ENCODE data around the gene POLG.

The POLG gene

GRCh38 chr15:89370978-89371227 lies 36.3 kb upstream of the POLG start:
- no peak for DNase-seq (ENCODE audit: low read depth, low spot score)
- ChIA-PET POLR2A (no interaction called here), CTCF (interaction anchor here (0.9 kb wide), 1 partner anchor 61 kb away, joined by 3 read pairs; no protein-coding TSS in a partner anchor)
- TF ChIP-seq CTCF (IDR thresholded peaks at IDR 0.05; ENCODE audit: insufficient read depth, low read length, missing control alignments): no peak
- no peak overlapping the region for H3K4me3 ChIP-seq (ENCODE audit: low read depth, low read length)

GRCh38 chr15:89370120-89370977 lies 35.7 kb upstream of the POLG start:
- H3K4me3 ChIP-seq (ENCODE audit: low read depth, low read length): no peak overlapping the region
- CTCF ChIA-PET: interaction anchor here (2.9 kb wide), 1 partner anchor 11 kb away, joined by 39 read pairs; no protein-coding TSS in a partner anchor
- POLR2A ChIA-PET: no interaction called here
- DNase-seq (ENCODE audit: low read depth, low spot score): no peak
- no peak for TF ChIP-seq CTCF (IDR thresholded peaks at IDR 0.05; ENCODE audit: insufficient read depth, low read length, missing control alignments)

- ChIA-PET CTCF (interaction anchor here (0.9 to 2.9 kb wide), 2 partner anchors 10 to 15 kb away, joined by 3 to 39 read pairs; no protein-coding TSS in a partner anchor), POLR2A (no interaction called here)
- no peak overlapping the region for H3K4me3 ChIP-seq (ENCODE audit: low read depth, low read length)
- no peak for TF ChIP-seq CTCF (IDR thresholded peaks at IDR 0.05; ENCODE audit: insufficient read depth, low read length, missing control alignments)
- DNase-seq (ENCODE audit: low read depth, low spot score): no peak
Observed at GRCh38 chr15:89369341-89369947, 34.8 kb upstream of the POLG start.

GRCh38 chr15:89368566-89369223 lies 34.1 kb upstream of the POLG start:
- no peak overlapping the region for H3K4me3 ChIP-seq (ENCODE audit: low read depth, low read length)
- CTCF ChIA-PET: interaction anchor here (0.9 to 2.9 kb wide), 3 partner anchors 10 to 61 kb away, joined by 3 to 39 read pairs (median 3); no protein-coding TSS in a partner anchor
- no peak for DNase-seq (ENCODE audit: low read depth, low spot score)
- POLR2A ChIA-PET: no interaction called here
- TF ChIP-seq CTCF (IDR thresholded peaks at IDR 0.05; ENCODE audit: insufficient read depth, low read length, missing control alignments): no peak

- CTCF ChIA-PET: interaction anchor here (1.0 to 12.2 kb wide), 4 partner anchors 9 to 104 kb away, joined by 3 to 243 read pairs (median 22); no protein-coding TSS in a partner anchor
- H3K4me3 ChIP-seq (ENCODE audit: low read depth, low read length): peak overlapping the region; percentile 12
- POLR2A ChIA-PET: no interaction called here
- TF ChIP-seq CTCF (IDR thresholded peaks at IDR 0.05; ENCODE audit: insufficient read depth, low read length, missing control alignments): no peak
- DNase-seq (ENCODE audit: low read depth, low spot score): no peak
Observed at GRCh38 chr15:89367485-89368451, 33.1 kb upstream of the POLG start.

All from AG04449 (cell line).